WTC11 (cell line): ENCODE measurements around the gene ZIC5. TPM values are rescaled to one million over a fixed set of nuclear protein-coding genes. Genes with fewer than 3 reads are reported as not detected.

ENCODE experiments used
- ATAC-seq: fragments of 200-7000 bp; cut with Tn5 transposase; 2 replicates; pipeline ENCODE4 v1.10.0; 2021; ENCODE audit warnings: mild to moderate bottlenecking, moderate library complexity
- CTCF ChIA-PET: fragments of 300-600 bp; sonication (Branson Sonifier 250); formaldehyde crosslinking; loops from one replicate; lab custom pipeline; 2021; ENCODE audit warnings: antibody characterized with exemption; lab: Charles Lee
- POLR2A ChIA-PET: fragments of 350-600 bp; sonication (Branson Sonifier 250); formaldehyde crosslinking; loops from one replicate; lab custom pipeline; 2021; ENCODE audit warnings: antibody characterized with exemption; lab: Charles Lee
- DNase-seq: peaks from one replicate; pipeline ENCODE4 v3.0.0; 2021; ENCODE audit warnings: low spot score
- H3K27ac Mint-ChIP-seq: 2 replicates; pipeline ENCODE4 v1.8.0; 2021; ENCODE audit warnings: mixed read lengths
- H3K27me3 Mint-ChIP-seq: 2 replicates; pipeline ENCODE4 v1.8.0; 2021; ENCODE audit warnings: low read depth, mild to moderate bottlenecking, moderate library complexity, mixed read lengths
- H3K36me3 Mint-ChIP-seq: 2 replicates; pipeline ENCODE4 v1.8.0; 2021; ENCODE audit warnings: mixed read lengths
- H3K4me1 Mint-ChIP-seq: 2 replicates; pipeline ENCODE4 v1.8.0; 2022; ENCODE audit warnings: mixed read lengths
- H3K4me3 Mint-ChIP-seq: 2 replicates; pipeline ENCODE4 v1.8.0; 2021; ENCODE audit warnings: mild to moderate bottlenecking, moderate library complexity, mixed read lengths
- H3K9me3 Mint-ChIP-seq: 2 replicates; pipeline ENCODE4 v1.8.0; 2021; ENCODE audit warnings: mixed read lengths
- ELF4 ChIP-seq: sonication (generic); formaldehyde crosslinking; IDR thresholded peaks from 2 replicates; pipeline ENCODE4 v1.8.1; 2022; ENCODE audit warnings: low read depth, mild to moderate bottlenecking, moderate library complexity, missing genetic modification reagents
- IRF2 ChIP-seq: sonication (generic); formaldehyde crosslinking; IDR thresholded peaks from 2 replicates; pipeline ENCODE4 v1.8.0; 2022; ENCODE audit warnings: low read depth, missing genetic modification reagents, borderline replicate concordance
- TEAD1 ChIP-seq: sonication (generic); formaldehyde crosslinking; IDR thresholded peaks from 2 replicates; pipeline ENCODE4 v1.8.0; 2022; ENCODE audit warnings: mild to moderate bottlenecking, missing genetic modification reagents
- total RNA-seq: library from RNA; stranded (reverse); gene quantifications from 3 replicates; pipeline ENCODE4 v1.2.3, GENCODE V29; 2021
- TF ChIP-seq, protein P1 (sequence below): sonication (generic); formaldehyde crosslinking; IDR thresholded peaks from 2 replicates; pipeline ENCODE4 v1.8.1; 2022; ENCODE audit warnings: missing genetic modification reagents, borderline replicate concordance
- TF ChIP-seq, protein P2 (sequence below): sonication (generic); formaldehyde crosslinking; IDR thresholded peaks from 2 replicates; pipeline ENCODE4 v1.8.0; 2022; ENCODE audit warnings: mild to moderate bottlenecking, missing genetic modification reagents
- TF ChIP-seq, protein P3 (sequence below): fragments of 200-600 bp; IDR thresholded peaks from 2 replicates; pipeline ENCODE4 v1.8.0; 2022; ENCODE audit warnings: antibody characterized with exemption
- TF ChIP-seq, protein P4 (sequence below): sonication (generic); formaldehyde crosslinking; IDR thresholded peaks from 2 replicates; pipeline ENCODE4 v1.8.0; 2022; ENCODE audit warnings: missing genetic modification reagents
- TF ChIP-seq, protein P5 (sequence below): sonication (generic); formaldehyde crosslinking; IDR thresholded peaks from 2 replicates; pipeline ENCODE4 v1.8.0; 2023; ENCODE audit warnings: missing genetic modification reagents, mild to moderate bottlenecking, borderline replicate concordance

Gene ZIC5
- total RNA-seq, 1 experiment from 2014 or later: 46.4 TPM

DNA sequence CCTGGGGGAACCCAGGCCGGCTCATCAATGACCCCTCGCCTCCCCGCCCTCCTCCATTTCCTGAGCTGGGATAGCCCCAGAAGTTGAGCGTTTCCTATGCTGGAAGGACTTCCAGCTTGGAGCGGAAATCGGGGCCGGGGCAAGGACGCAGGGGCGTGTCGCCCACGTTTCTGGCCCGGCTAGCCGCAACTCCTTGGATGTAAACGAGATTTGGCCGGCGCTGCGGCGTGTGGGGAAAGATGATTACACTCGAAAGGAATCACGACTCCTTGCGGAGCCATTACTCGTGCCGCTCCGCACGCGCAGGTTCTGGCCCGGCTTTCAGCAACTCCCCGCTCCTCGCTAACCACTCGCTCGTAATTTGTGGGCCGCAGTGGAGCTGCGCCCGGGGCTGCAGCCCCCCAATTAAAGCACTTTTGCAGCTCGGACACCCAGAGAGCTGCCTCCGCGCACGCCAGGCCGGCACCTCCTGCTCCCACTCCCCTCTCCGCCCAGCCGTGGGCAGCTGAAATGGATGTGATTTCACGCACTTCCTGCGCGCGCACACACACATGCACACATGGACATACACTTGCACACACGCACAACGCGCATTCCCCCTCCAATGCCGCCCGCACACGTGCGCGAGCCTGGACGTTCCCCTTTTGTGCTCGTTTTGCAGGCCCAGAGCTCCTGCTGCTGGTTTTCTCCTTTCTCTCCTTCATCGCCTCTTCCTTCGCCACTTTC, 15.7 kb downstream of the ZIC5 start (continued):
- TF ChIP-seq, protein P1, sequence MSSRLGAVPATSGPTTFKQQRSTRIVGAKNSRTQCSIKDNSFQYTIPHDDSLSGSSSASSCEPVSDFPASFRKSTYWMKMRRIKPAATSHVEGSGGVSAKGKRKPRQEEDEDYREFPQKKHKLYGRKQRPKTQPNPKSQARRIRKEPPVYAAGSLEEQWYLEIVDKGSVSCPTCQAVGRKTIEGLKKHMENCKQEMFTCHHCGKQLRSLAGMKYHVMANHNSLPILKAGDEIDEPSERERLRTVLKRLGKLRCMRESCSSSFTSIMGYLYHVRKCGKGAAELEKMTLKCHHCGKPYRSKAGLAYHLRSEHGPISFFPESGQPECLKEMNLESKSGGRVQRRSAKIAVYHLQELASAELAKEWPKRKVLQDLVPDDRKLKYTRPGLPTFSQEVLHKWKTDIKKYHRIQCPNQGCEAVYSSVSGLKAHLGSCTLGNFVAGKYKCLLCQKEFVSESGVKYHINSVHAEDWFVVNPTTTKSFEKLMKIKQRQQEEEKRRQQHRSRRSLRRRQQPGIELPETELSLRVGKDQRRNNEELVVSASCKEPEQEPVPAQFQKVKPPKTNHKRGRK (CRISPR knock-in tag): 0 out of 2 replicates have a peak, but pooled peaks have one; percentile 69
- TF ChIP-seq, protein P2, sequence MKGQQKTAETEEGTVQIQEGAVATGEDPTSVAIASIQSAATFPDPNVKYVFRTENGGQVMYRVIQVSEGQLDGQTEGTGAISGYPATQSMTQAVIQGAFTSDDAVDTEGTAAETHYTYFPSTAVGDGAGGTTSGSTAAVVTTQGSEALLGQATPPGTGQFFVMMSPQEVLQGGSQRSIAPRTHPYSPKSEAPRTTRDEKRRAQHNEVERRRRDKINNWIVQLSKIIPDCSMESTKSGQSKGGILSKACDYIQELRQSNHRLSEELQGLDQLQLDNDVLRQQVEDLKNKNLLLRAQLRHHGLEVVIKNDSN (CRISPR knock-in tag): peak; percentile 31; the same call in 1 of the 2 replicates
- TF ChIP-seq, all 79 proteins: peak for 9

DNA sequence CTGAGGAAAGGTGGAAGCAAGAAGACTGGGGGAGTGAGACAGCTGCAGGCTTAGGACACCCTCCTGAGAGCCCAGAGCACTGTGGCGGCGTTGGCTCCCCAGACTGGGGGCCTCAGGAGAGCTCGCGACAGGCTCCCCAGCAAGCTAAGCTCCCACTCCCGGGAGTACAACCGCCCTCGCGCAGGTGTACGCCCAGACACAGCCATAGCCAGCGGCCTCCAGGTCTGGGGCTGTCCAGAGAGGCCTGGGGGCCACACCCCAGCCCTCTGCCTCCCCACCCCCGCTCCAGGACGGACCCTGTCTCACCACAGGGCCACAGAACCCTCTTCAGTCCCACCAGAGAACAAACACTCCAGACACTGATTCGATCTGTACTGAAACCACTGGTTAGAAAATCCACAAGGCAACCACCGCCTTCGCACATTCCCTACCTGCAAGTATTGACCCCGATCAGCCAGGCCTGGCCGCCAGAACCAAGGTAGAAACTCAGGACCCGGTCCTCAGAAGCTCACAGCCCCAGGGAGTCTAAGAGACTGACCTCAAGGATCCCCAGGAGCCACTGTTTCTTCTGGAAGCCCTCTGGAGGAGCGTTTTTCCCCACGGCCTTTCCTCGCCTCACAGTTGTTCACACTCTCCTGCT, 16.3 kb downstream of the ZIC5 start:
- Mint-ChIP-seq H3K36me3 (no peaks in the 10 kb centered on the region), H3K27ac (no peak overlapping the region)
- DNase-seq: no peak
- TF ChIP-seq IRF2 (no peak), TEAD1 (CRISPR knock-in tag) (no peak), ELF4 (CRISPR knock-in tag) (no peak)
- TF ChIP-seq, protein P3, sequence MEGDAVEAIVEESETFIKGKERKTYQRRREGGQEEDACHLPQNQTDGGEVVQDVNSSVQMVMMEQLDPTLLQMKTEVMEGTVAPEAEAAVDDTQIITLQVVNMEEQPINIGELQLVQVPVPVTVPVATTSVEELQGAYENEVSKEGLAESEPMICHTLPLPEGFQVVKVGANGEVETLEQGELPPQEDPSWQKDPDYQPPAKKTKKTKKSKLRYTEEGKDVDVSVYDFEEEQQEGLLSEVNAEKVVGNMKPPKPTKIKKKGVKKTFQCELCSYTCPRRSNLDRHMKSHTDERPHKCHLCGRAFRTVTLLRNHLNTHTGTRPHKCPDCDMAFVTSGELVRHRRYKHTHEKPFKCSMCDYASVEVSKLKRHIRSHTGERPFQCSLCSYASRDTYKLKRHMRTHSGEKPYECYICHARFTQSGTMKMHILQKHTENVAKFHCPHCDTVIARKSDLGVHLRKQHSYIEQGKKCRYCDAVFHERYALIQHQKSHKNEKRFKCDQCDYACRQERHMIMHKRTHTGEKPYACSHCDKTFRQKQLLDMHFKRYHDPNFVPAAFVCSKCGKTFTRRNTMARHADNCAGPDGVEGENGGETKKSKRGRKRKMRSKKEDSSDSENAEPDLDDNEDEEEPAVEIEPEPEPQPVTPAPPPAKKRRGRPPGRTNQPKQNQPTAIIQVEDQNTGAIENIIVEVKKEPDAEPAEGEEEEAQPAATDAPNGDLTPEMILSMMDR: no peak
- TF ChIP-seq, protein P2 (CRISPR knock-in tag): no peak
- TF ChIP-seq, protein P4, sequence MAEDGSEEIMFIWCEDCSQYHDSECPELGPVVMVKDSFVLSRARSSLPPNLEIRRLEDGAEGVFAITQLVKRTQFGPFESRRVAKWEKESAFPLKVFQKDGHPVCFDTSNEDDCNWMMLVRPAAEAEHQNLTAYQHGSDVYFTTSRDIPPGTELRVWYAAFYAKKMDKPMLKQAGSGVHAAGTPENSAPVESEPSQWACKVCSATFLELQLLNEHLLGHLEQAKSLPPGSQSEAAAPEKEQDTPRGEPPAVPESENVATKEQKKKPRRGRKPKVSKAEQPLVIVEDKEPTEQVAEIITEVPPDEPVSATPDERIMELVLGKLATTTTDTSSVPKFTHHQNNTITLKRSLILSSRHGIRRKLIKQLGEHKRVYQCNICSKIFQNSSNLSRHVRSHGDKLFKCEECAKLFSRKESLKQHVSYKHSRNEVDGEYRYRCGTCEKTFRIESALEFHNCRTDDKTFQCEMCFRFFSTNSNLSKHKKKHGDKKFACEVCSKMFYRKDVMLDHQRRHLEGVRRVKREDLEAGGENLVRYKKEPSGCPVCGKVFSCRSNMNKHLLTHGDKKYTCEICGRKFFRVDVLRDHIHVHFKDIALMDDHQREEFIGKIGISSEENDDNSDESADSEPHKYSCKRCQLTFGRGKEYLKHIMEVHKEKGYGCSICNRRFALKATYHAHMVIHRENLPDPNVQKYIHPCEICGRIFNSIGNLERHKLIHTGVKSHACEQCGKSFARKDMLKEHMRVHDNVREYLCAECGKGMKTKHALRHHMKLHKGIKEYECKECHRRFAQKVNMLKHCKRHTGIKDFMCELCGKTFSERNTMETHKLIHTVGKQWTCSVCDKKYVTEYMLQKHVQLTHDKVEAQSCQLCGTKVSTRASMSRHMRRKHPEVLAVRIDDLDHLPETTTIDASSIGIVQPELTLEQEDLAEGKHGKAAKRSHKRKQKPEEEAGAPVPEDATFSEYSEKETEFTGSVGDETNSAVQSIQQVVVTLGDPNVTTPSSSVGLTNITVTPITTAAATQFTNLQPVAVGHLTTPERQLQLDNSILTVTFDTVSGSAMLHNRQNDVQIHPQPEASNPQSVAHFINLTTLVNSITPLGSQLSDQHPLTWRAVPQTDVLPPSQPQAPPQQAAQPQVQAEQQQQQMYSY: no peak
- TF ChIP-seq, protein P5, sequence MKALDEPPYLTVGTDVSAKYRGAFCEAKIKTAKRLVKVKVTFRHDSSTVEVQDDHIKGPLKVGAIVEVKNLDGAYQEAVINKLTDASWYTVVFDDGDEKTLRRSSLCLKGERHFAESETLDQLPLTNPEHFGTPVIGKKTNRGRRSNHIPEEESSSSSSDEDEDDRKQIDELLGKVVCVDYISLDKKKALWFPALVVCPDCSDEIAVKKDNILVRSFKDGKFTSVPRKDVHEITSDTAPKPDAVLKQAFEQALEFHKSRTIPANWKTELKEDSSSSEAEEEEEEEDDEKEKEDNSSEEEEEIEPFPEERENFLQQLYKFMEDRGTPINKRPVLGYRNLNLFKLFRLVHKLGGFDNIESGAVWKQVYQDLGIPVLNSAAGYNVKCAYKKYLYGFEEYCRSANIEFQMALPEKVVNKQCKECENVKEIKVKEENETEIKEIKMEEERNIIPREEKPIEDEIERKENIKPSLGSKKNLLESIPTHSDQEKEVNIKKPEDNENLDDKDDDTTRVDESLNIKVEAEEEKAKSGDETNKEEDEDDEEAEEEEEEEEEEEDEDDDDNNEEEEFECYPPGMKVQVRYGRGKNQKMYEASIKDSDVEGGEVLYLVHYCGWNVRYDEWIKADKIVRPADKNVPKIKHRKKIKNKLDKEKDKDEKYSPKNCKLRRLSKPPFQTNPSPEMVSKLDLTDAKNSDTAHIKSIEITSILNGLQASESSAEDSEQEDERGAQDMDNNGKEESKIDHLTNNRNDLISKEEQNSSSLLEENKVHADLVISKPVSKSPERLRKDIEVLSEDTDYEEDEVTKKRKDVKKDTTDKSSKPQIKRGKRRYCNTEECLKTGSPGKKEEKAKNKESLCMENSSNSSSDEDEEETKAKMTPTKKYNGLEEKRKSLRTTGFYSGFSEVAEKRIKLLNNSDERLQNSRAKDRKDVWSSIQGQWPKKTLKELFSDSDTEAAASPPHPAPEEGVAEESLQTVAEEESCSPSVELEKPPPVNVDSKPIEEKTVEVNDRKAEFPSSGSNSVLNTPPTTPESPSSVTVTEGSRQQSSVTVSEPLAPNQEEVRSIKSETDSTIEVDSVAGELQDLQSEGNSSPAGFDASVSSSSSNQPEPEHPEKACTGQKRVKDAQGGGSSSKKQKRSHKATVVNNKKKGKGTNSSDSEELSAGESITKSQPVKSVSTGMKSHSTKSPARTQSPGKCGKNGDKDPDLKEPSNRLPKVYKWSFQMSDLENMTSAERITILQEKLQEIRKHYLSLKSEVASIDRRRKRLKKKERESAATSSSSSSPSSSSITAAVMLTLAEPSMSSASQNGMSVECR (CRISPR knock-in tag): no peak
- TF ChIP-seq, all 79 proteins: peak for 0
- CTCF ChIA-PET: interaction anchor here (0.6 to 6.7 kb wide), 12 partner anchors 9 to 299 kb away, joined by 3 to 48 read pairs (median 5); no protein-coding TSS in a partner anchor
- Mint-ChIP-seq H3K9me3 (peaks cover 4% of the 10 kb centered on the region), H3K4me1 (peaks cover 58% of the 10 kb centered on the region), H3K4me3 (peak overlapping the region; percentile 87), H3K27me3 (peaks cover 64% of the 10 kb centered on the region)
- ATAC-seq: peak; percentile 1; the same call in 1 of the 2 replicates
- POLR2A ChIA-PET: interaction anchor here (0.7 to 1.8 kb wide), 6 partner anchors 9 to 310 kb away, joined by 3 to 7 read pairs (median 4); no protein-coding TSS in a partner anchor
